Measurements from ENCODE around the gene RAP1GDS1.

RAP1GDS1 gene

DNA sequence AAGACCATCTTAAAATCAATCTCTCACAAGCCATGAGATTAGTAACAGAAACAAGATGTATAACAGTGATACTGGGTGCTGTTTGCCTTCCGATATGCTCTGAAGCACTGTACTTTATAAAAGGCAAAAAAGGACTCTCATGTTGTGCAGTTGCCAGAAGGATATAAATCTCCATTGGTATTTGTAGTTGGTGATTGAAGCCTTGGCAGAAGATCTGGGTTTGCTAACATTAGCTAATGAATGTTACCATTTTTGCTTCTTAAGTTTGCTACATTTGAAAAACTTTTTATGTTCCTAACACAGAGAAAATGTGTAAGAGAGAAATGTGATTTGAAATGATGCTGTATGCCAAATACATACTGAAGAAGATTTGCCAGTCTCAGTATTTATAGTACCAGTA, 44.4 kb downstream of the RAP1GDS1 start:
- TF ChIP-seq CTCF (IDR thresholded peaks at IDR 0.05; ENCODE audit: low read depth, low read length), result no peak
- no peak overlapping the region for H3K4me3 ChIP-seq (ENCODE audit: low read depth, low read length)

GRCh38 chr4:98310867-98311266, 49.7 kb downstream of the RAP1GDS1 start:
- H3K4me3 ChIP-seq (ENCODE audit: low read depth, low read length), result no peak overlapping the region
- no peak for TF ChIP-seq CTCF (IDR thresholded peaks at IDR 0.05; ENCODE audit: low read depth, low read length)

GRCh38 chr4:98311656-98312055, 50.5 kb downstream of the RAP1GDS1 start:
- TF ChIP-seq CTCF (IDR thresholded peaks at IDR 0.05; ENCODE audit: low read depth, low read length), result no peak
- no peak overlapping the region for H3K4me3 ChIP-seq (ENCODE audit: low read depth, low read length)

- H3K4me3 ChIP-seq (ENCODE audit: low read depth, low read length), result no peak overlapping the region
- no peak for TF ChIP-seq CTCF (IDR thresholded peaks at IDR 0.05; ENCODE audit: low read depth, low read length)
These were observed 53.8 kb downstream of the RAP1GDS1 start for GRCh38 chr4:98314791-98315565.

DNA sequence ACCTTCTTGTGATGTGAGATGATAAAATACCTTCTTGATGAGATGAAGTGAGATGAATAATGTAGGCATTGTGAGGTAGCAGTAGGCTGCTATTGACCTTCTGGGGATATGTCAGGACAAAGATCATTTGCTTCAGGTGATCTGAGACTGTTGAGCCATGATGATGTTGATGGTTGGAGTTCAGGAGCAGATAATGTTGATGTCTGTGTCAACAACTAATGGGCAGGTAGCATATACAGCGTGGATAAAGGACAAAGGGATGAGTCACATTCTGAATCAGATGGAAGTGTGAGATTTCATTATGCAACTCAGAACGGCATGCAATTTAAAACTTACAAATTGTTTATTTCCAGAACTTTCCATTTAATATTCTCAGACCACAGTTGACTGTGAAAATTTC, 57.3 kb downstream of the RAP1GDS1 start:
- H3K4me3 ChIP-seq (ENCODE audit: low read depth, low read length), result no peak overlapping the region
- no peak for TF ChIP-seq CTCF (IDR thresholded peaks at IDR 0.05; ENCODE audit: low read depth, low read length)

DNA sequence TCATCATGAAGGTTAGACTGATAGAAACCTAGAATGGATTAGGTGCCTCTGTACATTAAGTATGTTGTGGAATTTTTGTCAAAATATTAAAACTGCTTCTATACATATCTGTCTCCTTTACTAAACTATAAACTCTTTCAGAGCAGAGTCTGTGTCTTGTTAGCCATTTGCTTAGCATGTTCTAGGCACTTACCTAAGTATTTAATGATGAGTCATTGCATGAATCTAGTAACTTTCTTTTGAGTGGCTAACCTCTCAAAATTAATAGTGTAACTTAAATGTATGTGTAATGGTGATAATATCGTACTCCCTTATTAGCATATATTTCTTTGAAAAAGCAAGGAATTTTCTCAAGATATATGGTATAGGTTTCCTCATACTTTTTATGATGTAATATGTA, 57.8 kb downstream of the RAP1GDS1 start:
- no peak for TF ChIP-seq CTCF (IDR thresholded peaks at IDR 0.05; ENCODE audit: low read depth, low read length)
- H3K4me3 ChIP-seq (ENCODE audit: low read depth, low read length), result no peak overlapping the region

DNA sequence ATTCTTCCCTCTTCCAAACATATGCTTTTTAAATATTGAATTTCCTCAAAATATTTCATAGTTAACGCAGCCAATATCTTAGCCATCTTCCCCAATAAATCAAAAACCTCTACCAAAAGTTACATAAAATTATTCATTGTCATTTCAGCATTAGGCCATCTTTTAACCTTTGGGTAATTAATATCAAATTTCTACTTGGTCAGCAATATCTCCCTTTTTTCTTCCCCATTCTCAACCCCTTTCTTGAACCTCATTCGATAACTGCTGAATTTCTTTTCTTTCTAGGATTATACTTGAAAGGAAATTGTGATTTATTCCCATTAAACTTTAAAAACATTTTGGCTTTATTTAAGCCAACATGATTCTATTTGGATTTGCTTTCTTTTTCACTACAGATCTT, 65.0 kb downstream of the RAP1GDS1 start:
- H3K4me3 ChIP-seq (ENCODE audit: low read depth, low read length), result no peak overlapping the region
- no peak for TF ChIP-seq CTCF (IDR thresholded peaks at IDR 0.05; ENCODE audit: low read depth, low read length)

Measured in WI38 (cell line).